HG03571 (cell line): ENCODE measurements around the gene CREBZF.
"Not testable (repeated sequence)": the region's sequence is repeated elsewhere in the genome, so short reads cannot be mapped to it uniquely, and the experiment has no call there.

ENCODE experiments used
- ATAC-seq: cut with Tn5 transposase; IDR thresholded peaks from one replicate; pipeline ENCODE4 v1.9.1; 2021; ENCODE audit not compliant: unreplicated experiment

The CREBZF gene

GRCh38 chr11:85627332-85627997, 37.5 kb downstream of the CREBZF start, which contains the start of gene DLG2:
TSS of gene DLG2 (minus strand) at chr11:85627344.
- no peak for ATAC-seq

GRCh38 chr11:85626496-85626895, 38.4 kb downstream of the CREBZF start:
- ATAC-seq: no peak

GRCh38 chr11:85620256-85620655, 44.7 kb downstream of the CREBZF start:
- ATAC-seq: no peak

DNA sequence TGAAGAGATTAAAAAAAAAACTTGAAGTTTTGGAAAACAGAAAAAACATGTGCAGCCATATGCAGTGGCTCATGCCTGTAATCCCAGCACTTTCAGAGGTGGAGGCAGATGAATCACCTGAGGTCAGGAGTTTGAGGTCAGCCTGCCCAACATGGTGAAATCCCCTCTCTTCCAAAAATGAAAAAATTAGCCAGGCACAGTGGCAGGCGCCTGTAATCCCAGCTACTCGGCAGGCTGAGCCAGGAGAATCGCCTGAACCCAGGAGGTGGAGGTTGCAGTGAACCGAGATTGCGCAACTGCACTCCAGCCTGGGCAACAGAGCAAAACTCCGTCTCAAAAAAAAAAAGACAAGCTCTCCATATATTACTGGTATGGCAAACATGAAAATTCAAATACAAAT, 45.4 kb downstream of the CREBZF start:
- ATAC-seq: no peak

DNA sequence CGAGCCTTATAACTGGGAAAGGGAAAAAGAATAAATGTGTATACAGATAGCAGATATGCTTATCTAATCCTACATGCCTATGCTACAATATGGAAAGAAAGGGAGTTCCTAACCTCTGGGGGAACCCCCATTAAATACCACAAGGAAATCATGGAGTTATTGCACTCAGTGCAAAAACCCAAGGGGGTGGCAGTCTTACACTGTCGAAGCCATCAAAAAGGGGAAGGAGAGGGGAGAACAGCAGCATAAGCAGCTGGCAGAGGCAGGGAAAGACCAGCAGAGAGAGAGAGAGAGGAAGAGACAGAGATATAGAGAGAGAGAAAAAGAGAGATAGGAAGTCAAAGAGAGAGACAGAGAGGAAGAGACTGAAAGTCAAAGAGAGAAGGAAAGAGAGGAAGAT, 53.3 kb downstream of the CREBZF start:
- not testable (repeated sequence) for ATAC-seq
